NCI-H1092 treated with DMSO at 0.1 percent for 48 hours (cell line): ENCODE data around the gene ABHD16A.

Experiments
- DNase-seq: peaks from one replicate; lab custom pipeline; 2025; lab: John Stamatoyannopoulos, UW

Gene ABHD16A

GRCh38 chr6:31702819-31703716 is at the start of gene ABHD16A:
Gene ABHD16A, minus strand, starts transcription at chr6:31703324. Its CDS starts 43 bp downstream, at chr6:31703281.
- DNase-seq = peak; percentile 88

GRCh38 chr6:31752739-31753319 is 49.7 kb upstream of the ABHD16A start:
- no peak for DNase-seq

GRCh38 chr6:31750411-31751022 is 47.4 kb upstream of the ABHD16A start:
- DNase-seq = no peak

GRCh38 chr6:31749301-31750036 is 46.3 kb upstream of the ABHD16A start:
- DNase-seq = no peak

- DNase-seq = no peak
Measured at GRCh38 chr6:31744422-31744821, 41.3 kb upstream of the ABHD16A start.

GRCh38 chr6:31742894-31743293 is 39.8 kb upstream of the ABHD16A start:
- no peak for DNase-seq

GRCh38 chr6:31741815-31742214 is 38.7 kb upstream of the ABHD16A start:
- no peak for DNase-seq

GRCh38 chr6:31740397-31741223 is 37.5 kb upstream of the ABHD16A start:
- DNase-seq = no peak

- DNase-seq = peak; percentile 97
Measured at GRCh38 chr6:31739639-31740396, 36.7 kb upstream of the ABHD16A start, which contains the start of gene MSH5. Gene MSH5, plus strand, starts transcription at chr6:31740005. Its CDS starts 462 bp downstream, at chr6:31740467.

GRCh38 chr6:31737991-31738979 is 35.2 kb upstream of the ABHD16A start:
- peak; percentile 90 for DNase-seq

GRCh38 chr6:31737315-31737990 is 34.3 kb upstream of the ABHD16A start:
- peak; percentile 62 for DNase-seq

GRCh38 chr6:31736768-31737314 is 33.7 kb upstream of the ABHD16A start:
- no peak for DNase-seq

GRCh38 chr6:31736021-31736767 is 33.1 kb upstream of the ABHD16A start, which contains the start of gene CLIC1:
Gene CLIC1, minus strand, starts transcription at chr6:31736530. Its CDS starts 230 bp downstream, at chr6:31736300.
- DNase-seq = peak; percentile 52

GRCh38 chr6:31734821-31735406 is 31.8 kb upstream of the ABHD16A start:
- peak; percentile 13 for DNase-seq

- DNase-seq = no peak
Measured at GRCh38 chr6:31734247-31734820, 31.2 kb upstream of the ABHD16A start.

GRCh38 chr6:31733734-31734133 is 30.6 kb upstream of the ABHD16A start:
- DNase-seq = no peak

- DNase-seq = no peak
Measured at GRCh38 chr6:31732029-31732428, 28.9 kb upstream of the ABHD16A start.
